HG03521 (cell line): ENCODE measurements around the gene IQCH.
"Not testable (repeated sequence)": the region's sequence is repeated elsewhere in the genome, so short reads cannot be mapped to it uniquely, and the experiment has no call there.

Experiments
- ATAC-seq: cut with Tn5 transposase; IDR thresholded peaks from one replicate; pipeline ENCODE4 v1.9.1; 2021; ENCODE audit warnings: mild to moderate bottlenecking, moderate library complexity; ENCODE audit not compliant: unreplicated experiment

IQCH gene

GRCh38 chr15:67433495-67434099, 179.0 kb downstream of the IQCH start:
- no peak for ATAC-seq

- ATAC-seq, result not testable (repeated sequence)
Observed at GRCh38 chr15:67436351-67437250, 182.0 kb downstream of the IQCH start.

GRCh38 chr15:67444100-67444499, 189.5 kb downstream of the IQCH start:
- ATAC-seq, result no peak

GRCh38 chr15:67446449-67446848, 191.9 kb downstream of the IQCH start:
- no peak for ATAC-seq

GRCh38 chr15:67448372-67448771, 193.8 kb downstream of the IQCH start:
- not testable (repeated sequence) for ATAC-seq

- ATAC-seq, result not testable (repeated sequence)
Observed at GRCh38 chr15:67453703-67454102, 199.1 kb downstream of the IQCH start.

- no peak for ATAC-seq
Observed at GRCh38 chr15:67456677-67457529, 202.3 kb downstream of the IQCH start.

- no peak for ATAC-seq
Observed at GRCh38 chr15:67458331-67459029, 203.9 kb downstream of the IQCH start.

- ATAC-seq, result no peak
Observed at GRCh38 chr15:67460521-67460920, 205.9 kb downstream of the IQCH start.

GRCh38 chr15:67461735-67462134, 207.1 kb downstream of the IQCH start:
- ATAC-seq, result no peak

GRCh38 chr15:67462875-67463274, 208.3 kb downstream of the IQCH start:
- no peak for ATAC-seq

GRCh38 chr15:67463488-67463887, 208.9 kb downstream of the IQCH start:
- no peak for ATAC-seq

- ATAC-seq, result no peak
Observed at GRCh38 chr15:67465196-67465952, 210.8 kb downstream of the IQCH start.

GRCh38 chr15:67468416-67468815, 213.8 kb downstream of the IQCH start:
- no peak for ATAC-seq

GRCh38 chr15:67469680-67470079, 215.1 kb downstream of the IQCH start:
- no peak for ATAC-seq

GRCh38 chr15:67472957-67473356, 218.4 kb downstream of the IQCH start:
- no peak for ATAC-seq

- no peak for ATAC-seq
Observed at GRCh38 chr15:67474405-67475110, 220.0 kb downstream of the IQCH start.

- no peak for ATAC-seq
Observed at GRCh38 chr15:67479781-67480505, 225.4 kb downstream of the IQCH start.

GRCh38 chr15:67480741-67481140, 226.2 kb downstream of the IQCH start:
- ATAC-seq, result no peak
